Left ventricle myocardium superior (tissue), 1 donor: ENCODE data around the gene PAK6. TPM values are rescaled to one million over a fixed set of nuclear protein-coding genes. Genes with fewer than 3 reads are reported as not detected.

ENCODE experiments used
- ATAC-seq: fragments of 200-7000 bp; cut with Tn5 transposase; one replicate; pipeline ENCODE4 v1.9.1; 2020; ENCODE audit warnings: mild to moderate bottlenecking, moderate library complexity
- DNase-seq: peaks from one replicate; pipeline ENCODE4 v3.0.0-alpha.2; 2020
- intact Hi-C: fragments of 100-400 bp; cut with micrococcal nuclease; formaldehyde crosslinking; loops from one replicate; pipeline ENCODE4 v1.11.0; 2022
- long read RNA-seq: library from polyadenylated mRNA; unstranded; transcript quantifications from one replicate; pipeline ENCODE4 v2.0.0, GENCODE V29; 2021
- total RNA-seq: library from RNA; stranded (reverse); fragmentation: NEBNext Ultra II Directional; extraction: Animal tissue kit (Norgen Biotek cat#: 25700); gene quantifications from one replicate; pipeline ENCODE4 v1.2.1, GENCODE V29; 2021
- donor health status: DM: no; HTN: yes; CAD: no; lungs with severe emphysema.

Gene PAK6
- total RNA-seq: 11.1 TPM
- long read RNA-seq, partial matches to known transcripts: 1 of 9 reads
- long read RNA-seq, other reads (novel, unspliced or antisense): 8 of 9 reads

DNA sequence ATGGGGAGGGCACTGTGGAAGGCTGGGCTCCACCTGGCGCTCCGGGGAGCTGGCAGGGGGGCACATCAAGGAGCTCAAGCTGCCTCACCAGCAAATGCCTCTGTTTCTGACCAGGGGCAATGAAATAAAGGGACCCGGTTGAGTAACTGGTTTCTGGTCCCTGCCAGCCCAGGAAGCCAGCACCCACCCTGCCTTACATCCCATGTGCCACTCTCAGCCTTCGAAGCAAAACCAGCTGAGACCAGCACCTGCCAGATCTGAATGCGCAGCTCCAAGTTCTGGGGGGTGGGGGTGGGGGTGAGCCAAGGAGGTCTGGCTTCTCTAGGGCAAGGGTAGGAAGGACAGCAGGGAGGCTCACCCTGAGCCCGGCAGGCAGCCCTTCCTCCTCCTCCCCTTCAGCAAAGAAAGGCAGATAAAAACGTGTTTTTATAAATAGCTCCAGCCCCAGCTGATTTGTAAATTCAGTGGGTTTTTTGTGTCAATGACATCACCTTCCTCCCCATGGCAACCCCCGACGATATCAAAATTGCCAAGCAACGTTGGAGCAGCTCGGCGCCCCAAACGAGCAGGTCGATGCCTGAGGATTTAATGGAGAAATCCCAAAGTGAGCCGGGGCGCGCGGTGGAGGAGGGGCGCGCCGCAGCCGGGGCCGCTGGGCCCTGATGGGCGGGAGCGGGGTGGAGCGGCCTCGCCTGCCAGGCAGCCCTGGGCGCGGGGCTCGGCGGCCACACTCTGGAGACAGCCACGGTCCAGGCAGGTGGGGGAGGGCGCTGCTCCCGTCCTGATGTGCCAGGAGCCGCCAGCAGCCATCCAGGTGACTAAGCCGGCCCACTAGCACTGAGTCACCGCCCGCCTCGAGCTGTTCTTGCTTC is at the start of gene PAK6:
PAK6 (plus strand) TSS at position 532 of the 872 bp plus-strand sequence. CDS start 25,723 bp downstream, outside the sequence.
- intact Hi-C loops: no loop called here
- DNase-seq: peak; percentile 47
- ATAC-seq: peak; percentile 82

DNA sequence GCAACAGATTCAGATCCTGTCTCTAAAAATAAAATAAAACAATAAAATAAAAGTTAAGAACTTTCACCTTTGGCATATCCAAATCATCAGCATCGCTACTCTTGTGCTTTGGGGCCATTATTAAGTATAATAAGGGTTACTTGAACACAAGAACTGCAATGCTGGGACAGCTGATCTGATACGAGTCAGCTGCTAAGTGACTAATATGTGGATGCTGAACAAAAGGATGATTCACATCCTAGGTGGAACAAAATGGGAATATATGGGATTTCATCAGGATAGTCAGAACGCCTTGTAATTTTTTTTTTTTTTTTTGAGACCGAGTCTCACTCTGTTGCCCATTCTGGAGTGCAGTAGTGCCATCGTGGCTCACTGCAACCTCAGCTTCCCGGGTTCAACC is 48.3 kb upstream of the PAK6 start:
- ATAC-seq (no peak), DNase-seq (no peak)
- intact Hi-C loops: no loop called here

DNA sequence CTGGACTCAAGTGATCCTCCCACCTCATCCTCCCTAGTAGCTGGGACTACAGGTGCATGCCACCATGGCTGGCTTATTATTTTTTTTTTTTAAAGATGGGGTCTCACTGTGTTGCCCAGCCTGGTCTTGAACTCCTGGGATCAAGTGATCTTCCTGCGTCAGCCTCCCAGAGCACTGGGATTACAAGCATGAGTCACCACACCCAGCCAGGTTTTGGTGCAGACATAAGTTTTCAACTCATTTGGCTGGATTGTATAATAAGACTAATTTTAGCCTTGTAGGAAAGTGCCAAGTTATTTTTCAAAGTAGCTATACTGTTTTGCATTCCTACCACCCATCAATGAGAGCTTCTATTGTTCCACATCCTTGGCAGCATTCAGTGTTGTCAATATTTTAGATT is 45.9 kb upstream of the PAK6 start:
- DNase-seq (no peak), ATAC-seq (no peak)
- intact Hi-C loops: no loop called here

DNA sequence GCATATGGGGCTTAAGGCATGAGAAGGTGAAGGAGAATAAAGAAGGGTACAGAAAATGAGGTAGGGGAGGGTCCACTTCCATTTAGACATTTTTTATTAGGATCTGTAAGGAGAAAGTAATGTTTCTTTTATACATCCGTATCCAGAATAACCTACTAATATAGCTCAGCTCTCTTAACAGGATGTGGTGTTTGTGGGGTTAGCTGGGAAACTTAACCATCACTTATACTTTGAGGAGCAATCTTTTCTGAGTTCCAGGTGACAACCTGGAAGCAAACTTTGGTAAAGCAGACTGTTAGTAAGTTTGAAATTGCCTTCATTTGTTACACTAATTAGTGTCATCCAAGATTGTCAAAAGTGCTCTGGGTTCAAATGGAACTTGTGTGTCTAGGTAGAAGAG is 41.4 kb upstream of the PAK6 start:
- ATAC-seq (no peak), DNase-seq (no peak)
- intact Hi-C loops: no loop called here

DNA sequence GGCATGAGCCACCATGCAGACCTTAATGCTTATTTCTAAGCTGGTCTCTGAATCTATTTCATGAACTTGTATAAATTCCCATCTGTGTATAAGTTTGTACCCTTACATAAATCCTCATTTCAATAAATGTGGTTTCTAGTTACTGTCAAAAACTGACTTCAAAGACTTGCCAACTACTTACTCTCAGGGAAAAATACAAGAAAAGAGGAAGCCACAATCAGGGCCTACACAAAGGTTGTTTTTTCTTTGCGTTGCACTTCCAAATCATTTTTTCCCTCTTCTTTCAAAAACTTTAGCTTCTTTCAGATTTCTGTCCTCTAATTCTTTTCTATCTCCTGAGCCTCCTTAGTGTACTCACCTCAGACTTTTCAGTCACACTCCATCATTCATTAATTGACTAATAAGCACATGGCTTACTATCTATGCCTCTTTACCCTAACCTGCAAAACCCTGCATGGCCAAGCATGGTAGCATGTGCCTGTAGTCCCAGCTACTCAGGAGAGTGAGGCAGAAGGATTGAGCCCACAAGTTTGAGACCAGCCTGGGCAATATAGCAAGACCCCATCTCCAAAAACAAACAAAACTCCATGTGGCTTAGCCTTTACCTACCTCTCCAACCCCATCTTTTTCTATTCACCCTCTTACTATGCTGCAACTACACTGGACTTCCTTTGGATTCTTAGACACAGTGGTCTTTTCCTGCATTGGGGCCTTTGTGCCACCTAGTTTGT is 40.3 kb upstream of the PAK6 start:
- intact Hi-C loops: no loop called here
- ATAC-seq: no peak
- no peak for DNase-seq

DNA sequence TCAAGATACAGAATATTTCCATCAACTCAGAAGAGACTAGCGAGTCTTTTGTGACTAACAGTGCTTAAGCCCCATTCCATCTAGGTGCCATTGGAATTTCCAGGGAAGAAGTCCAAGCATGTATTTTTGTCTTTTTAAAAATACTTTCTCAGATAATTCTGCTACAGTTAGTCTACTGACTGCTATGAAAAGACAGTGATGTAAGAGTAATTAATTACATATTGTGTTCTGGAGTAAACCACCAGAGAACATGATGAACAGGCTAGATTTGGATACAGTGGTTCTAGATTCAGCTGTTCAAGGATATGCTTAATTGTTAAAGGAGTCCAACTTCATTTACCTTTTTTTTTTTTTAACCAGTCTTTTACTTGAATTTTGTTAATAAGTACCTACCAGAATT is 34.8 kb upstream of the PAK6 start:
- ATAC-seq: peak; percentile 40
- DNase-seq: no peak
- intact Hi-C loops: no loop called here

DNA sequence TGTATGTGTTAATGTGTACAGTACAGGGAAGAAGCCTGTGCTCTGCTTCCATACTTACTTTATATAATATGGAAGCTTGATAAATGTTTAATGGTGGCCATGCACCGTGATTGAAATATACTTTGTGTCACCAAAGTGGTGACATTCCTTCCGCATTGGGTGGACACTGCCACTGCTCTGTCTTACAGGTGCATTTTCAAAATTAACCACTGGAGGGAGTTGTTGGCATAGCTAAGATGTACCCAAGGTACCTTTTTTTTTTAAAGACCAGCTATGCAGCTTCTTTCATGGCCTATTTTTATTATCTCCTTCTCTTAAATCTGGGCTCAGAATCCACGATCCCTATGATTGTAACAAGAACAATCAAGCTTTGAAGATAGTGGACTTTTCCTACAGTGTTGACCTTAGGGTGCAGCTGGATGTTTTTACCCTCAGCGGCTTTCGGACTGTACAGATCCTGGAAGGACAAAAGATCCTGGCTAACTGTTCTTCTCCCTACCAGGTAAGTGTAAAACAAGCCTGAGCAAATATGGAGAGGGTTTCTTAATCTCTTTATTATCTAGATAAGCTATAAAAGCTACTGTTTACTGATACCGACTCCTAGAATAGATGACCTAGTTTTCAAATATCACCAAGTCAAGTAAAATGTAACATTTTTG is 21.6 kb upstream of the PAK6 start:
- ATAC-seq (peak; percentile 87), DNase-seq (no peak)
- intact Hi-C loops: loop anchor here (2.0 to 10.0 kb wide), 2 partner anchors 58 to 172 kb away; no protein-coding TSS in a partner anchor

DNA sequence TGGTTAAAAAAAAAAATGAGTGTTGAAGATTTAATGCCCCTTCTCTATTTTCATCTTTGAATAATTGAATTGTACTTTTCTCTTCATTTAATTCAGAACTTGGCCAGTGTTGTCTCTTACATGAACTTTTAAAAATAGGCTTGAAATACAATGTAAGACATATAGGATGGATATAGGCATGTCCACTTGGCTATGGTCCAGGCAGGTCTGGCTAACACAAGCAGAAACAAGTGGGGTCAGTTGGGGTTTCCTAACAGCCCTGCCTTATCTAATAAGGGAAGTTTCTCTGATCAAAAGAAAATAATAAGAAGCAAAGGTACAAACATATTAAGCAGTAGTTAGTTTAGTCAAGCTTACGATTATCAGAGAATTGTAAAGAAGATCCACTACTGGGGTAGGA is 19.1 kb upstream of the PAK6 start:
- intact Hi-C loops: loop anchor here (10.0 kb wide), 1 partner anchor 175 kb away; no protein-coding TSS in a partner anchor
- ATAC-seq: no peak
- DNase-seq: no peak

DNA sequence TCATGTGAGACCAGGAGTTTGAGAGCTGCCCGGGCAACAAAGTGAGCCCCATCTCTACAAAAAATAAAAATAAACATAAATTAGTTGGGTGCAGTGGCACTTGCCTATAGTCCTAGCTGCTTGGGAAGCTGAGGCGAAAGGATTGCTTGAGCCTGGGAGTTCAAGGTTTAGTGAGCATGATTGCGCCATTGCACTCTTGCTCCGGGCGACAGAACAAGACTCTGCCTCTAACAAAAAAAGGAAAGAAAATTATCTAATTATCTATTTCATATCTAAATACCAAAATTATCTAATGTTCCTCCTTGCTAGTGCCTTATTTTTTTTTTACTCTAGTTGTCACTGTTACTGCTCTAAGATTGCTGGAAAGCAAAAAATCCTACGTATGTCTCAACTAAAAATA is 16.7 kb upstream of the PAK6 start:
- intact Hi-C loops: no loop called here

DNA sequence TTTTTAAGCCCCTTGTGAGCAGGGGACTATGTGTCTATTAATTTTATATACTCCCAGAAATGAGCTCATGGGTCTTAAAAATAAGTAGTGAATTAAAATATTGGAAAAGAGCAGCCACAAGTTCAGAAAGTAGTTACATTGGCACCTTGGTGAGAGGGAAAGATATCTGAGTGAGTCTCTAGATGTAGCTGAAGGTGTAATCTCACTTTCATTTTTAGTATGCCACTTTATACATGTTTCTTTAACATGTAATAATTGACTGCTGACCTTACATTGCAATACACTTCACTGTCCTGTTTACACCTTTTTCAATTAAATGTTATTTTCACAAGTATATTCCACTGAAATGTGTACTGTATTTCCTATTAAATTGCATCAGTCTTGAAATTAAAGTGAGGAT is 12.1 kb upstream of the PAK6 start:
- intact Hi-C loops: no loop called here
- DNase-seq: no peak

More for the DNA sequence above, 16.7 kb upstream of the PAK6 start:
- DNase-seq: no peak
- ATAC-seq: no peak

DNA sequence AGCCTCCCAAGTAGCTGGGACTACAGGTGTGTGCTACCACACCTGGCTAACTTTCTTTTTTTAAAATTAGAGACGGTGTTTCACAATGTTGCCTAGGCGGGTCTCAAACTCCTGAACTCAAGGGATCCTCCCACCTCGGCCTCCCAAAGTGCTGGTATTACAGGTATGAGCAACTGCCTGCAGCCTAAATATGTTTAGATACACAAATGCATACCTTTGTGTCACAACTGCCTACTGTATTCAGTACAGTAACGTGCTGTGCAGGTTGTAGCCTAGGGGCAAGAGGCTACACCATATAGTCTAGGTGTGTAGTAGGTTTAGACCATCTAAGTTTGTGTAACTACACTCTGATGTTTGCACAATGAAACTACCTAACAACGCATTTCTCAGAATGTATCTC is 9.5 kb upstream of the PAK6 start:
- no peak for DNase-seq
- intact Hi-C loops: no loop called here

More for the DNA sequence above, 12.1 kb upstream of the PAK6 start:
- ATAC-seq: no peak

DNA sequence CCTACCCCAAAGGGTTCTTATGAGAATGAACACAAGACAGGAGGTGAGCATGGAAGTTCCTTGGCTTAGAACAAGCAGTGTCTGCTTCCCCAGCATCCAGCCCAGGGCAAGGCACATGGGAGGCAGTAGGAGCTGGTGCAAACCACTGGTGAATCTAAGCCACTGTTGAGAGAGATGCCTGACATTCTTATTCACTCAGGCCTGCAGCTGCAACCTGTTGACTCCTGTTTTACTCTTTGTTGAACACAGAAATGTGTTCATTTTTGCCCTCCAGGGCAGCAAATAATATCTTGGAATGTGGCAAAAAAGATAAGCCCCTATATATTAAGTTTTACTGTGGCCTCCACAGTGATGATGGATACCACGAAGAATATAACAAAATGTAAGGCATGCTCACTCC is 8.9 kb upstream of the PAK6 start:
- ATAC-seq: no peak
- intact Hi-C loops: no loop called here
- DNase-seq: no peak

More for the DNA sequence above, 9.5 kb upstream of the PAK6 start:
- no peak for ATAC-seq

DNA sequence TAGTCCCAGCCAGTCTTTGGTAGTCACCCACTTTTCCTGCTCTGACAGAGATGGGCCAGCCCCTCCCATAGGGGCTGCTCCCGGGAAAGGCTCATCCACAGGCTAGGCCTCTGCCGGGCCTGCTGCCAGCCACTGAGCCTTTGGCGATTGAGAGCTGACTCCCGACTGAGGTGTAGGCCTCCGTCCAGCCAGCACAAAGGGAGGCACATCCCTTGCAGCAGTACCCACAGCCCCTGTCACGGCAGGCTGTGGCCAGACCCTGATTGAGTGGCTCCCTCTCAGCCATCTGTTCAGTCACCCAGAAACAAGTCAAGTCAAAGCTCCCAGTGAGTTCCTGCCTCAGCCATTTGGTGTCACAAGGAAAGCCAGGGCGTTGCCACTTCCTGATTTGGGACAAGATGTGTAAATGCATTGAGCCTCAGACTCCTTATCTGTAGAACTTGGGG is 6.2 kb upstream of the PAK6 start:
- DNase-seq (no peak), ATAC-seq (no peak)
- intact Hi-C loops: no loop called here

DNA sequence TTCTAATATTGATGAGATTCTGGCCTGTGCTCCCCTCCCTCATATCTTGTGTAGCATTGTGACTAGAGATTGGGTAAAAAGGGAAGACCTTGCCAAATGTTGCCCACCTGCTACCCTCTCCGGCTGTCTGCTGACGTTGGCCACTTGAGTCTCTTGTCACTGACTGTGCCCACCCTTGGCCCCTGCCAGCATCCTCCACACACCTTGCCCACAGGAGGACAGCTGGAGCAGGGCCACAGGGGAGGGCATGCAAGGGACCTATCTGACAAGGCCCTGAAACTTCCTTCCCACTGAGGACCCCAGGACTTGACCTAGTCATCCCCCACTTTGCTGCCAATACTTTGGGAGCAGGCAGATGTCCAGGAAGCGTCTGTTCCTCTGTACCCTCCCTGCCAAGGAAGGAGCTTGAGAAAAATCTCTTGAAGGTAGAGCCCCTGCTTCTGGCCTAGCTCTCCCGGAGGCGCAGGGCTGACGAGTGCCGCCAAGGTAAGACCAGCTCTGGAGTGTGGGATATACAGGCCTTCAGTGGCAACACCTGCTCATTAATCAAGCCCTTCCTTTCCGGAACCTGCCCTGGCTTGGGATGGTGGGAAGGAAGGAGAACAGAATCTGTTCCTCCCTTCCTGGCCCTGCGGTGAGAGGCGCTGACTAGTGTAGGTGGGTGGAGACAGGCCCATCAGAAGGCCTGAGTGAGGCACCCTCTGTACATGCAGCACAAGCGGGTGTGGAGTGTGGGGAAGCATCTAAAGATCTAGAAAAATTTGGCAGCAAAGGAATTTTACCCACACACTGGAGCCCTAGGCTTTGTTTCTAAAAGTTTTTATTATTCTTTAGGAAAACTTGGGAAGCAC is 4.9 kb upstream of the PAK6 start:
- no peak for ATAC-seq
- no peak for DNase-seq
- intact Hi-C loops: no loop called here

DNA sequence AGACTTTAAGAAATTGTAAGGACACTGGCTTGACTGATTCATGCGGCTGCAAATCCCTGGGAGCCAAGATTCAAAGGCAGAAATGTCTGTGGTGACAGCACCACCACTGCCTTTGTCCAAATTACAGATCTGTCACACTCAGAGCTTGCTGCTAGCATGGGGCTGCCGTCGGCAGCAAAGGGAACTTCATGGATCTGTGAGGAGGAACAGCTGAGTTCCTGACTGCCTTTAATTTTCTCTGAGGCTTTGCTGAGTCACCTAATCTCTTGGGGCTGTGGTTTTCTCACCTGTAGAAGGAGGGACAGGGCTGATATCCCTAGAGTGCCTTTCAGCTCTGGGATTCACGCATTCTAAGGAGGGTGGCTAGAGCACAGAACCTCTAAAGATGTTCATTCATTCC is 4.1 kb upstream of the PAK6 start:
- intact Hi-C loops: no loop called here
- peak; percentile 28 for ATAC-seq
- no peak for DNase-seq

DNA sequence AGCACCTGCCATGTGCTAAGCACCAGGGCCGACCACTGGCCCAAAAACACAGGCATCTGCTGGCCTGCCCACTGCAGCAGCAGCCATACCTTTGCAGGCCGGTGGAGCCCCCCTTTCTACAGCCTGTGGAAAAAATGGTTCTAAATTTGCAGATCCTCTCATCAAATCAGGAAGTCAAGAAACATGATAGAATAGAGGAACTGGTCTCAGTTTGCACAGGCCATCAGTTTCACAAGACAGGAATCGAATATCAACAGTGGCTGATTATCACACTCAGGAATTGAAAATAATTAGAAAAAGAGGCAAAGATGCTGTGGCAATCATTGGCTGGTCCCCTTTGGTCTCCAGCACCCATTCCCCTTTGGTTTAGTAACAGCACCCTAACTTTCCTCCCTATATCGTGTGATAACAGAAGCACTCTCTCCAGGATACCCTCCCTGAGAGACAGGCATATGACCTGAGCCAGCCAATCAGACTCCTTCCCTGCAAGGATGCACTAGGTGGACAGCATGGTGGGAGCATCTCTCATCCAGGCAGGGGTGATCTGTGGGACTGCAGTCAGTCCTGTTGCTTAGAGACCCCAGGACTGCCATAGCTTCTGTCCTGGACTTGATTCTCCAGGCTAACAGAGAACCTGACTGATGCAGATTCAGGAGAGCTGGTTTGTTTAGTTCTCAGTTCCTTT is 3.5 kb upstream of the PAK6 start:
- no peak for ATAC-seq
- DNase-seq: no peak
- intact Hi-C loops: no loop called here

DNA sequence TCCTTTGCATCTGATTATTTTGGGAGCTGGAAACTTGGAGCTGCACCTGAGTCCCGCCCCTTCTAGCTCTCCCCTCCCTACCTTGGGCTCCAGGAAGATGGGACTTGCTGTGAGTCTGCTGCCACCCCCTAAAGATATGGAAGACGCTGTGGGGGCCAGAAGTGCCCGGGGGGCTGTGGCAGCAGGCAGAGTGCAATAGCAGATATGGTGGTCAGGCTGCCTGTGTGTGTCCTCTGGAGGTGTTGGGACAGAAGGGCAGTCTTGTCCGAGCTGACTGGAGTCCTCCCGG is 485 bp downstream of the PAK6 start:
- ATAC-seq (no peak), DNase-seq (no peak)
- intact Hi-C loops: no loop called here
